D341Med (cell line): ENCODE data around the gene RRBP1.

Source experiments
- DNase-seq: peaks from one replicate; pipeline ENCODE4 v3.0.0; 2012; ENCODE audit warnings: low spot score

The RRBP1 gene

GRCh38 chr20:17608701-17609497, 73.1 kb downstream of the RRBP1 start:
- no peak for DNase-seq

- no peak for DNase-seq
Measured at GRCh38 chr20:17606001-17606400, 76.0 kb downstream of the RRBP1 start.

GRCh38 chr20:17605131-17605660, 76.8 kb downstream of the RRBP1 start:
- no peak for DNase-seq

GRCh38 chr20:17602493-17602892, 79.5 kb downstream of the RRBP1 start:
- DNase-seq, result no peak

- DNase-seq, result no peak
Measured at GRCh38 chr20:17601957-17602356, 80.1 kb downstream of the RRBP1 start.

- DNase-seq, result no peak
Measured at GRCh38 chr20:17598013-17598550, 84.0 kb downstream of the RRBP1 start.

- no peak for DNase-seq
Measured at GRCh38 chr20:17595856-17596255, 86.2 kb downstream of the RRBP1 start.

GRCh38 chr20:17594443-17594842, 87.6 kb downstream of the RRBP1 start:
- DNase-seq, result no peak

GRCh38 chr20:17593902-17594301, 88.1 kb downstream of the RRBP1 start:
- no peak for DNase-seq

GRCh38 chr20:17590245-17590644, 91.8 kb downstream of the RRBP1 start:
- DNase-seq, result no peak

- DNase-seq, result no peak
Measured at GRCh38 chr20:17589161-17589834, 92.7 kb downstream of the RRBP1 start.

GRCh38 chr20:17587824-17588223, 94.2 kb downstream of the RRBP1 start:
- DNase-seq, result no peak

- no peak for DNase-seq
Measured at GRCh38 chr20:17587148-17587547, 94.9 kb downstream of the RRBP1 start.

GRCh38 chr20:17586250-17586649, 95.8 kb downstream of the RRBP1 start:
- no peak for DNase-seq

GRCh38 chr20:17584689-17585088, 97.4 kb downstream of the RRBP1 start:
- DNase-seq, result no peak

- DNase-seq, result no peak
Measured at GRCh38 chr20:17583126-17583525, 98.9 kb downstream of the RRBP1 start.

- DNase-seq, result no peak
Measured at GRCh38 chr20:17580895-17581294, 101.1 kb downstream of the RRBP1 start.

- no peak for DNase-seq
Measured at GRCh38 chr20:17579369-17580039, 102.5 kb downstream of the RRBP1 start.

GRCh38 chr20:17576215-17576614, 105.8 kb downstream of the RRBP1 start:
- no peak for DNase-seq

- DNase-seq, result no peak
Measured at GRCh38 chr20:17573463-17573862, 108.6 kb downstream of the RRBP1 start.

- no peak for DNase-seq
Measured at GRCh38 chr20:17572034-17572638, 109.9 kb downstream of the RRBP1 start.

- no peak for DNase-seq
Measured at GRCh38 chr20:17571153-17571527, 110.9 kb downstream of the RRBP1 start.
